ENCODE measurements around the gene PROSER2. TPM values are rescaled to one million over a fixed set of nuclear protein-coding genes. Genes with fewer than 3 reads are reported as not detected.

Gene PROSER2
- total RNA-seq, 4 donors from 2014 or later = 2.1 to 25.6 (median 6.5) TPM

GRCh38 chr10:11876805-11877590, 53.8 kb downstream of the PROSER2 start:
- no peaks in the 10 kb centered on the region for H3K36me3 ChIP-seq
- peaks cover 0 to 6% of the 10 kb centered on the region in 2 donors for H3K4me1 ChIP-seq
- TF ChIP-seq POLR2A (IDR thresholded peaks at IDR 0.05) (no peak), CTCF (IDR thresholded peaks at IDR 0.05) (no peak)
- H3K27me3 ChIP-seq = no peaks in the 10 kb centered on the region
- H3K27ac ChIP-seq = no peak overlapping the region
- intact Hi-C loops (cut with DNase I; ENCODE audit: low total_unique reads) = no loop called here
- no peak for DNase-seq
- H3K4me3 ChIP-seq = no peak overlapping the region
- no peaks in the 10 kb centered on the region for H3K9me3 ChIP-seq

- Histone ChIP-seq H3K4me3 (no peak overlapping the region), H3K36me3 (no peaks in the 10 kb centered on the region), H3K27ac (no peak overlapping the region), H3K9me3 (no peaks in the 10 kb centered on the region), H3K4me1 (peaks cover 0 to 6% of the 10 kb centered on the region in 2 donors), H3K27me3 (no peaks in the 10 kb centered on the region)
- intact Hi-C loops (cut with DNase I; ENCODE audit: low total_unique reads) = no loop called here
- TF ChIP-seq POLR2A (IDR thresholded peaks at IDR 0.05) (no peak), CTCF (IDR thresholded peaks at IDR 0.05) (no peak)
- DNase-seq = no peak
Measured at GRCh38 chr10:11877591-11877905, 54.4 kb downstream of the PROSER2 start.

GRCh38 chr10:11878776-11879175, 55.6 kb downstream of the PROSER2 start:
- TF ChIP-seq POLR2A (IDR thresholded peaks at IDR 0.05) (no peak), CTCF (IDR thresholded peaks at IDR 0.05) (no peak)
- no peak for DNase-seq
- Histone ChIP-seq H3K4me1 (peaks cover 0 to 6% of the 10 kb centered on the region in 2 donors), H3K4me3 (no peak overlapping the region), H3K9me3 (no peaks in the 10 kb centered on the region), H3K27me3 (no peaks in the 10 kb centered on the region), H3K36me3 (no peaks in the 10 kb centered on the region), H3K27ac (no peak overlapping the region)
- intact Hi-C loops (cut with DNase I; ENCODE audit: low total_unique reads) = no loop called here

- Histone ChIP-seq H3K9me3 (no peaks in the 10 kb centered on the region), H3K36me3 (no peaks in the 10 kb centered on the region), H3K27ac (no peak overlapping the region), H3K4me1 (peaks cover 0 to 6% of the 10 kb centered on the region in 2 donors), H3K27me3 (no peaks in the 10 kb centered on the region), H3K4me3 (no peak overlapping the region)
- TF ChIP-seq CTCF (IDR thresholded peaks at IDR 0.05) (no peak), POLR2A (IDR thresholded peaks at IDR 0.05) (no peak)
- intact Hi-C loops (cut with DNase I; ENCODE audit: low total_unique reads) = no loop called here
- DNase-seq = no peak
Measured at GRCh38 chr10:11879387-11880094, 56.4 kb downstream of the PROSER2 start.

All from uterus (tissue), 4 donors.